GM04503 (cell line): ENCODE measurements around the gene GALNT4.

ENCODE experiments used
- DNase-seq: peaks from one replicate; pipeline ENCODE4 v3.0.0-alpha.2; 2012; ENCODE audit warnings: low read depth

GALNT4 gene

DNA sequence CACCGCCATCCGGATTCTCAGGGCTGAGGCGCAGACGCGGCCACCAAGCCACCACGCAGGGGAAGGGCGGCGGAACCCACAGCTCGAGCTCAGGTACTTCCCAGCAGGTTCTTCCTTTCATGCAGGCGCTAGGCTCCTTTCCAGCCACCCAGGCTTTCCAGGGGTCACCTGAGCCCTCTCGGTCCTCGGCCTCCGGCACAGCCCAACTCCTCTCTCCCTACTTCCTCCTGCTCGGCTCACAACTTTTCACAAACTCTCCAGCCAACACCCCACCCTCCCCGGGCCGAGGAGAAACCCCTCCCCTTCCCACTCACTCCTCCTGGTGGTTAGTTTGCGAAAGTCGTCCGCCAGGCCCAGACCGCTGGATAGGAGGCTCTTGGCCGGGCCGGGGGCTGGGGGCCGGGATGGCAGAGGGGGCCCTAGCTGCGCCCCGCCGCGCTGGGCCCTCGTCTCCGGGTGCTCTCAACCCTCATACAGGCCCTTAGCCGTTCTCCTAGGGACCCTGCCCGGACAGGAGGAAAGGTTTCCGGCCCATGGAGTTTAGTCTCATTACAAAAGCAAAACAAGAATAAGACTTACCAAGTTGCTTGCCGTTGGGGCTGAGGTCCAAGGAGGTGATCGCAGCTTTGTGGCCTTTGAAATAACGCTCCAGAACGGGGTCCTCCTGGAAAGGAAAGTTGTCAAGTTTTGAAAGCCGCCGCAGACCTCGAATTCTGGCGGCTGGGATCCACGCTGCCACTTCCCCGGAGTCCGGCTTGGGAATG is at the start of gene GALNT4:
Gene GALNT4, minus strand, starts transcription at position 256 of the 764 bp plus-strand sequence. Its CDS starts 247 bp downstream, at position 9.
- DNase-seq: peak; percentile 43

DNA sequence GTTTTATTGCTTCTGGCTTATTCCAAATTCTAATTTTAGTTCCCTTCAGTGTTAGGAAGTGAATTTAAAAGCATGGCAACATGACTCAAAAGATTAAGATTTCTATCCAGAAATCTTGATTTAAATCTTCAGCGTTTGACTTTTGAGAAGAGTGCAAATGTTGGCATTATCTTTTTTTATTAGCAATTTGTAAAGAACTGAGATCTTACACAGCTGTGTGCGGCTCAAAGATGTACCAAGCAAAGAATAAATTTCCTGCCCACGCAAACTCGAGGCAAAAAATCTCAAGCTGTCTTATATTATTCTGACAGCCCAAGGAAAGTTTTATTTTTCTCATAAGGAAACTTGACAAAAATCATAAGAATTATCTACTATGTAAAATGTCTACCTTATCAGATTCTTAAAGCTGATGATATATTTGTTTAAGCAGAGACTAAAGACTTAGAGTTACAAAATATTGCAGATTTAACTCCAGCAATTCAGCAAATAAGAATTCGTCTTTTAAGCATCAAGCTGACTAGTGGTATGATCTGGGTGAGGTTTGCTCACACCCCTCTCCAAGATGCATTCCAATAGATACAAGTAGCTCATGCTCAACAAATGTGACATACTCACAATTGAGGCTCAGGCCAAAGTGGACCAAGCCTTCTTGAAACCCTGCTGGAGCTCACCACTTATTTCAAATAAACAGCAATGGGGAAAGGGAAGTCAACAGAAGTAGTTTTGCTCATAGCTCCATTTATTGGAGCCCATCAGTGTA is 48.6 kb upstream of the GALNT4 start:
- DNase-seq: peak; percentile 40

DNA sequence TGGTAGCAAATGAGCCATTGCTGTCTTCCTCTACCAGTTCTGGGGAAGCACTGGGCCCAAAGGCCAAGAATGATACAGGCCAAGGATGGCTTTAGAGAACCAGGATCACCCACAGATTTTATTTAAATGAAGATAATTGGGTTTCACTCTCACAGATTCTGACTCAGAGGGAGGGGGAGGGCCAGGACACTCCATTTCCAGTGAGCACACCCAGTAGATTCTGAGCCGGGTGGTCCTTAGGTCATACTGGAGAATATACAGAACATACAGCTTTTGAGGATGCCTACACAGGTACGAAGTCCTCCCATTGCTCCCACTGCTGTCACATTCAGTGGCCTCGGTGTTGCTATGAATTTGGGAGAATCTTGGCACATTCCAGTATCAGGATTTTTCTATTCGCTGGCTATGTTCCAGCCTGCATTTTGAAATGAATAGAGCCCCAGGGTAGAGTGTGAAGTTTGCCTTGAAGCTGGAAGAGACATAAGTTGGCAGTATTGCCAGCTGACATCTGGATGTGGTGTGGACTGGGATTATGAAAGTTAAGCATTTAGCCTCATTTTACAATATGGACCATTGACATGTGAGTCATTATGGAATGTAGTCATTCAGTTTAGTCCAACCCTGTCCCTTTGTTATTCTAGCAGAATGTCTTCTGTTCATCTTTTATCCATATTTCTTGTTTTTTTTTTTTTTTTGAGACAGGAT is 47.0 kb upstream of the GALNT4 start:
- DNase-seq: peak; percentile 84

DNA sequence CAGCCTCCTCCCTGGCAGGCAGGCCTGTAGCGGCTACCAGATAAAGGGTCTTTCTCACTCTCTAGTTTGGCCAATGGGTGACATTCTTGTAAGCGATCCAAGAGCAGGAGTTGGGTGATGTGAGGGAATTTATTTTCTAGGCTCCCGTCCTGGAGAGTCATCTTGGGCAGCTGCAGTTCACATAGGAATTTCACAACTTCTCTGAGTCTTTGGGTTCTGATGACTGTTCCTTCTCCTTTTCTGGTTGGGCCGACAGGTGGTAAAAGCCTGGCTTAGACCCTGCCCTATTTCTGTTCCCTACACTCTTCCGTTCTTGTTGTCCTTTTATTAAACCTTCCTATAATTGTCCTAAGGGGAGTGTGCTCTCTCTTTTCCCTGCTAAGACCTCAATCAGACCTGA is 43.9 kb upstream of the GALNT4 start:
- DNase-seq: no peak

DNA sequence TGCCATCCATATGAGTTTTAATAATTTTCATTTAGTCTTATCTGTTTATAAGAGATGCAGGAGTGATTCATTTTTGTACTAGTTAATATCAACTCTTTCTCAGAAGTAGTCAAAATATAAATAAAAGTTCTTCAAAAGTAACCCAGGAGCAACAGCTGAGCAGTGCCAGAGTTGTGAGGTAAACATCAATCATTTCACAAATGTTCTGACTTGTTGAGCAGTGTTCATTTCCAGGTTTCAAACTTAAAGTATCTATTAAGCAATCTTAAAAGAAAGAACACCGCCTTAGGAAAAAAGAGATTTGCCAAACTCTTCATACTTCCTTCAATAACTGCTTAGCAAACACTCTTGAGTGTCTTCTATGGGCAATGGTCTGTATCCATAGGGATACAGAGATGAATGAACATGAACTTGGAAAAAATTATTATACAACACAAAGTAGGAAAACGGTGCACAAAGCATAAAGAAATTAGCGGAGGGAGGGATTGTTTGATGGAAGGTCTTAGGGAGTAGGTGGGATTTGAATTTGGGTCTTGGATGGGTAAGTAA is 43.2 kb upstream of the GALNT4 start:
- no peak for DNase-seq

DNA sequence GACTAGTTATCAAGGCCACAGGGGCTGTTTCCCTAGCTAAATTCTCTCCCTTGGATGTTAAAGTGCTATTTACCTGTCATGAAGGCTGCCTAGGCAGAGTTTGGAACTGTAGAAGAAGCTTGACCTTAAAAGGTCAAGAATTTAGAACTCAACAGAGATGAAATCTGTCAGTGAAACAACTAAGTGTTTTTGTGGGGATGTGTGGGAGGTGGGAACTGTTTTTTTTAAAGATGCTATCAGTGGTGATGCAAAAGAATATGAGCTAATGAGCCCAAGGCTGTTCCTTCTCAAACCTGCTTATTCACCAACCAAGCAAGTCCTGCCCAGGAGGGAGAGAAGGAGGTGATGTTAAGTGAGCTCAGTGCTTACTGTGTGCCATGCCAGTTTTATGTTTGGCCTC is 42.0 kb upstream of the GALNT4 start:
- DNase-seq: no peak

DNA sequence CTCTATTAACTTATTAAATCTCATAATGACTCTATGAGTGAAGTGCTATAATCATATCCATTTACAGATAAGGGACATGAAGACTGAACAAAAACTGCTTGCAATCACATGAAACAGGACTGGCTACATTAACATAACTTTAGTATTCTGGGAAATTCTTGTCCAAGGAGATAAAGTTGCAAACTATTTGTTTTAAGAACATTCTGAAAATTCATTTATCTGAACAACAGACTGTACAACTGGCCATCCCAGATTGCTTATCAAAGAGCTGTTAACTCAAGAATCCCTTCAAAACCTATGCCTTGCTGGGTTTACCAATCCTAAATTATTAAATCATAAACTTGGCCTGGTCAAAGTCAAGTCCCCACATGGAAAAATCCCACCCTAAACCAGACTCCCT is 40.4 kb upstream of the GALNT4 start:
- DNase-seq: no peak

DNA sequence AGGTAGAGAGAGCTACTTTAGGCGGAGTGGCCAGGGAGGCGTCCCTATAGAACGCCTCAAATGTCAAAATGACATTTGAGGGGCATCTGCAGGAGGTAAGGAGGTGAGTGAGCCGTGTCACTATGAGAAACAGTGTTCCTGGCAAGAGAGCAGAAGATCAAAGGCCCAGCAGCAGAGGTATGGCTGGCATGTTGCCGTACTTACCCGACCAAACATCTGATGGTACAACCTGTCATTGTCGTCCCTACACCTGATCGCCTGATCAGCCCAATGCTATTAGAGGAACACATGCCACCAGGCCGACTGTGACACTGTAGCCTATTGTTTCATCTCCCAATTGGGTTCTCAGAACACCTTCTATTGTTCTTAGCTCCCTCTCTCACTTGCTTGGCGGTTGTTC is 35.2 kb upstream of the GALNT4 start:
- DNase-seq: no peak

DNA sequence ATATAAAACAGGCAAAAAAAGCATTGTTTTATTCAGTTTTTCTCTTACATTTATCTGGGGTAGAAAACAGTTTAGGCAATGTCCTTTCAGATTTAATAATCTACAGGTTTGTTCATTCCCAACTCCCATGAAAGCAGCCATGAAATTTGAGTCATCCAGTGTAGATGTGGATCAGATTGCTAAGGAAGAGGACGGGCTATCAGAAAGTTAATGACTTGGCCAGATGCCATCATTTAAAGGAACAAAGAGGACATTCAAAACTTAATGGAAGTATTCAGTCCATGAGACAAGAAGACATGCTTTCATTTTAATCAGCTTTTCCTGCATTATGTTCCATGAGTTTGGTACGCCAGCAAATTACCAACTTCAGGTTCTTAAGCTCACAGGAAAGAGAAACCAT is 32.4 kb upstream of the GALNT4 start:
- no peak for DNase-seq

DNA sequence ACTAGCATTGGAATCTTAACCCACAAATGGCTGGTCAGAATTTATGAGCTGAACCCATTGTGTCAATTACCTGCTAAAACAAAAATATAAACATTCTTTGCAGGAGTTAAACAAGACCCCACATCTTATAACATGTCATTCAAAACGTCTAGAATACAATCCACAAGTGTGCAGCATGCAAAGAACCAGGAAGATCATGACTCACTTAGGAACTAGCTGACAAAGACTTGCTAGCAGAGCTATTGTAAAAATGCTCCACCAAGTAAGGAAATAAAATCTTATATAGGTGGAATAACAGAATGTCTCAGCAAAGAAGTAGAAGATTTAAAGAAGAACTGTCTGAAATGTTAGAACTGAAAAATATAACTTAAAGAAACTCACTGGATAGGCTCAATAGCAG is 27.8 kb upstream of the GALNT4 start:
- no peak for DNase-seq

DNA sequence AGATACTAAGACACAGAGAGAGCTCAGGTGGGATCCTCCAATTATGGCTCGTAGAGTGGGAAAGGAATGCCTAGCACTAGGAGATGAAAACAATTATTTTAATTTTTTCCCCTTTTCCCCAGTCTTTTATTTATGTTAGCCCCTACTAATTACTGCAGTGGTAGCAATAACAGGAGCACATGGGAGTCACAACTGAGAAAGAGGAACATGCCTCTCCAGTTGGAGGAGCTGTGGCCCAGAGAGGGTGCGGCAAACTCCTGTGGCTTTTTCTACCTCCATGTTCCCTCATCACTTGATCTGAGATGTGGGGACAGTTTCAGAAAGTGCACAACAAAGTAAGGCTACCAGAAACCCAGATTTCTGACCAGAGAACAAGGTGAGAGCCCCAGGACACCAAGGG is 27.2 kb upstream of the GALNT4 start:
- no peak for DNase-seq

DNA sequence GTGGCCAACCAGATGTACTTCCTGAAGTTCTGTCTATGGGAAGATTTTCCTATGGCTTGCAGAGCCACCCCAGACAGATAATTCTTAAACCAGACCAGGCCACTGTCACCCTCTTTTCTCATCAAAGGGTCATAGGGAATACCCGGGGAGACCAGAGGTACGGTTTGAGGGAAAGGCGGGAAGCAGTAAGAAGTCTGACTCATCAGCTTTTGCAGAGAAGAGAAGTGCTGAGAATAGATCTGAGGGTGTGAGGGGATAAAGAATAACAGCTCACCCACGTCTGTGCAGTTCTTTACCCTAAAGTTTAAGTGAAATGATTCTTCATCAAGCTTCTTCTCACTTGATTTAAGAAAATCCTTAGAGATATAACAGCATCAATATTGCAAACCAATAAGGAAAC is 22.5 kb upstream of the GALNT4 start:
- DNase-seq: no peak

DNA sequence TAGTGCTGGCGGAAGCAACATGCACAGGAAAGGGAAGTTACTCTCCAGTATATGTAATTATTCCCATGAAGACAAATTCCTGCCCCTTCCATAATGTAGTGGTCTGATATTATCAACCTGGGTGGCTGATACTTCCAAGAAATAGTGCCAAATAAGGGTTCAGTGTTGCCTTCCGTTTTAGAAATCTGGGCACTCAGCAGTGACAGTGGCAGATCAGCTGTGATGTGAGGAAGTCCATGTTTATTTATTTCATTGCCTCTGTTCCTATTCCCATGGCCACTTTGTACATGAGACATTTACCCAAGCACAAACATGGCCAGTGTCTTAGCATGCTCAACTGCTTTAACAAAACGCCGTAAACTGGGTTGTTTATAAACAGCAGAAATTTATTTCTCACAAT is 21.6 kb upstream of the GALNT4 start:
- no peak for DNase-seq

DNA sequence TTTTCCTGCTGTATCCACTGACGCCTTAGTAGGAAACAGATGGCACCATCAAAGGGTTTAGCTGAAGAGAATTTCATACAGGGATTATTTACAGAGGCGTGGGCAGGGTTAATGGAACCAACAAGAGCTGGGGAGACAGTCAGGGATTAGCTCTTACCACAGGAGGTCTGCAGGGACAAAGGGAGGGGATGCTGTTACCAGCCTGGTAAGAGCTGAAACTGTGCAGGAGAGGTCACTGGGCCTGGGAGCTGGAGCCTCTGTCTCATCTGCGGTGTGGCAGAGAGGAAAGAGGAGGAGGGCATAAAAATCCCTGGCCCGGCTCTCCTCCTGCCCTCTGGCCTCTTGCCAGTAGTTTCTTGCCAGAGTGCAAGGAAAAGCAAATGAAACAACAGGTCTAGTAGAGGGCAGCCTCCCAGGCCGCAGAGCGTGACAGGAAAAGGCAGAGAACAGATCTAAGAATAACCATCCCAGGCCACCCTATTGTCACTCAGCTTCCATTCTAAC is 20.1 kb upstream of the GALNT4 start:
- peak; percentile 42 for DNase-seq

DNA sequence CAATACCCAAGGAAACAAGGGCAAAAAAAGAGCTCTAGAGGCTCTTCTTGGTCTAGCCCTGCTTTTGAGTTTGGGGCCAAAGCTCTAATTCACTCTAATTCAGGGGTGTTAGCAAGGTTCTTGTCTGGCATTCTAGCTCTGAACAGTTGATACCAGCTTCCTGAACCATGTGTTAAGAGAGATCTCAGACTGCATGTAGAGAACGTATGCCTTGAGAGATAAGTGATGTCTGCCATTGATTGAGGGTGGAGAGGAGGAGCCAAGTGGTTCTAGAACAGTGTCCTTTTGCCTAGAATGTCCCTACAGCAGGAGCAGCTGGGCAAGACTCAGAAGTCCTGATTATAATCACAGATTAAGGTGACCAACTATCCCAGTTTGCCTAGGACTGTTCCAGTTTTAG is 19.4 kb upstream of the GALNT4 start:
- no peak for DNase-seq

DNA sequence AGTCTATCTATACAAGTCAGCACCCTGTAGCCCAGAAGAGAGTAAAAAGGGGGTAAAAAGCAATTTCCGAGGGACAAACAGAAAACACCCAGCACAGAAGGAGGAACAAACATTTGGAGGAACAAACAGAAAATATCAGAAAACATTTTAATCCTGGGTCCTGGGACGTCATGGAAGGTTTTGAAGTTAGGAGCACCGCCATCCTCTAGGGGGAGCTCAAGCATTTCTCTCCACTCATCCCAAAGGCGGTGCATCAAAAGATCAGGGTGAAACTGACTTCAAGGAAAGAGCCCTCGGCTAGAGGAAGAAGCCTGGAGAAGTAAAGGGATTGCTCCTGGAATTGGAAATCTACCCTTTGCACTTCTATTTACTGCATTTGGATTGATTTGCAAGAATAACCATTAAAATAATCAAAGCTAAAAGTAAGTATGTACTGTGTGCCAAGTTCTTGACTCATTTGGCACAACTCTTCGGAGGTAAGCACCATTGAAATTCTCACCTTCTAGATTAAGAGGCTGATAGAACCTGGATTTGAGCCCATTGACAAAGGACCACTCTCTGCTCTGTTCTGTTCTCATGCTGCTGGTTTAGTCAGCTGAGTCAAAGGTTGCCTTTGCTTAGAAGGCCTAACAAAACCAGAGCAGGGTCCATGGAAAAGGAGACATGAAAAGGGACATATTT is 18.5 kb upstream of the GALNT4 start:
- peak; percentile 39 for DNase-seq

DNA sequence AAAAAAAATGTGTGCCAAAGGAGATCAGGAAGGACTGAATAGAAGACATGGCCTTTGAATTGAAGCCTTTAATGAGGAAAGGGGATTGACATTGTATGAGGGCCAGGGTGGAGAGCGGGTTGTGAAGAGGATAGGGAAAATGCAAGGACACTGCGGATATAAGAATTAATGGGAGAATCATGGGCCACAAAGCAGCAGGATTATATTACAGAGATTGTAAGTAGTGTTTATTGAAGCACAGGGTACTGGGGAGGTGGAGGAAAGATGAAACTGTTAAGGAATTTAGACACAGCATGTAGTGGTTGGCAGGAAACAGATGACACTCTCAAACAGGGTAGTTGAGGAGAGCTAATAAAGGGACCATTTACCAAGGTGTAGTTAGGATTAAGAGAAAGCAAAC is 17.6 kb upstream of the GALNT4 start:
- no peak for DNase-seq

DNA sequence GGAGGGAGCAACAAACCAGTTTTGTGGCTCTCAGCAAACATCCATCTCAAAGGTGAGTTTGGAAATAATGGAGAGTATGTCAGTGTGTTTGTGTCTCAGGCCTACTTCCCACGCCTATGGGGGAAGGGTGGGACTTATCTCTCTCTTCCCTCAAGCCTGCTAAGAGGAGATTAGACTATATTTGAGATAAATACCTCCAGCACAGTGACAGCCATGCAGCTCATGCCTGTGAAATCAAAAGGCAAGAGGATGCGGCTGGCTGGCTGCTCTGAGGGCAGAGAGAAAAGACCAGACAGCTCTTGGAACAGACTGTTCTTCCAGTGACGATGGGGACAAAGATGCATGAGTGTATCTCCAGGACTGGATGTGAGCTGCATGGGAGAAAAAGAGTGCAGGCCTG is 16.0 kb upstream of the GALNT4 start:
- no peak for DNase-seq

DNA sequence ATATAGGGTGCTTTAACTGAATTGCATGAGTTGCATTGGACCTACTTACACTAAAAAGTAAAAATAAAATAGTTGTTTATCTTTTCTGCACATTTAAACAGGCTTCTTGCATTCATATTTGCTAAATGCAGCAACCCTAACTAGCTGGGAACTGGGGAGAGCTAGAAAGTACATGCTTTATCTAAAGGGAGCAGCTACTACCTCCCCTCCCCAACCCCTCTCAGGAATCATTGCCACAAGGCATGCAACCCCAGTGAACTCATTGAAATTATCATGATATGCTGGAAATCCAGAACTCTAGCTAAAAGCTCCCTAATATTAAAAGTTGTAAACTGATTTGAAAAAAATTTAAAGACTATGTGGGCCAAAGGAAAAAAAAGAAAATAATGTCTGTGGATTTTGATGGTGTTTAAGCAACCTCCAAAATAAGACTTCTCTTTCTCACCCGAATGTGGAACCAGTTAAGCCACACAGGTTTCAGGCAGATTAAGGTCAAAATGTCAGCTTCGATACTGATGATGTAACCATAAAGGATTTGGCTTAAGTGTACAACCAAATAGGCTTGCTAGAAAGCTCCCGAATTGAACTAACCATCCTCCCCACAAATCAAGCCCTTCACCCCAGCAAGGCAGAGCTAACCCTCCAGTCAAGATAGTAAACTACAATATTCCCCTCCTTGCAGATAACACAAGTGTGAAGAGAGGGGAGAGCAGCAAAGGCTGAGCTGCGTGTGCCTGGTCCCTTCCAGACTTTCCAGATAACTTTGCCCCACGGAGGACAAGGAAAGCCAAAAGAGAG is 15.0 kb upstream of the GALNT4 start:
- no peak for DNase-seq

DNA sequence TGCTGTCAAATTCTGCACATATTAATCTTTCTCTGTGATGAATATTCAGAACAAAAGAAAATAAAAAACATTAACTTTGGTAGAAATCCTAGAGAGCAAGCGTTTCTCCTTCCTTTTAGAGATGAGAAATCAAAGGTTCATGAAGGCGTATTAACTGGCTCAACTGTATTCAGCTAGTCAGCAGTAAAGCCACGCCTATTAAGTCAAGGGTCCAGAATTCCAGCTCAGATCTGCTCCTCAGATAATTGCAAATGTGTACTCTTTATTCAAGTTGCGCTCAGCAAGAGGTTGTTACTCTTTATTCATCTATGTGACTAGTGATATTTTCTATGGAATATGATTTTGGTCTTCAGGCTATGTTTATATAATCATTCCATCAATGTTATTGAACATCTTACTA is 14.3 kb upstream of the GALNT4 start:
- DNase-seq: no peak

DNA sequence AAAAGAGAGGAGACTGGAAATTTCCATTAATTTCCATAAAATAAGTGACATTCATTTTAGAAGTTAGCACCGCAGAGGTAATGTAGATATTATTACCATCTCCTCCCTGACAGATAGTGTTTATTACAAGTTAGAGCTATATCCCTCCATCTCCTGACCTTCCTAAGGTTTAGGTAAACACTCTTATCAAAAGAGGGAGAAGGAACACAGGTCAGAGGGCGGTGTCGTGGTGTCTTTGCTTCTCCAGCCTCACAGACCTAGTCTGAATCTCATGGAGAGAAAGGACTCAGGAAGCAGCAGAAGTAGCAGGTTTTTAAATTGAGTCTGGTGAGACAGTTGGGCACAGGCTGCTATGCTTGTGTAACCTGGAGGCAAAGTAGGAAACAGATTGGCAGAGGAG is 12.8 kb upstream of the GALNT4 start:
- DNase-seq: no peak
